ENCODE results near the gene TRMT1.

- TF ChIP-seq, protein P1, sequence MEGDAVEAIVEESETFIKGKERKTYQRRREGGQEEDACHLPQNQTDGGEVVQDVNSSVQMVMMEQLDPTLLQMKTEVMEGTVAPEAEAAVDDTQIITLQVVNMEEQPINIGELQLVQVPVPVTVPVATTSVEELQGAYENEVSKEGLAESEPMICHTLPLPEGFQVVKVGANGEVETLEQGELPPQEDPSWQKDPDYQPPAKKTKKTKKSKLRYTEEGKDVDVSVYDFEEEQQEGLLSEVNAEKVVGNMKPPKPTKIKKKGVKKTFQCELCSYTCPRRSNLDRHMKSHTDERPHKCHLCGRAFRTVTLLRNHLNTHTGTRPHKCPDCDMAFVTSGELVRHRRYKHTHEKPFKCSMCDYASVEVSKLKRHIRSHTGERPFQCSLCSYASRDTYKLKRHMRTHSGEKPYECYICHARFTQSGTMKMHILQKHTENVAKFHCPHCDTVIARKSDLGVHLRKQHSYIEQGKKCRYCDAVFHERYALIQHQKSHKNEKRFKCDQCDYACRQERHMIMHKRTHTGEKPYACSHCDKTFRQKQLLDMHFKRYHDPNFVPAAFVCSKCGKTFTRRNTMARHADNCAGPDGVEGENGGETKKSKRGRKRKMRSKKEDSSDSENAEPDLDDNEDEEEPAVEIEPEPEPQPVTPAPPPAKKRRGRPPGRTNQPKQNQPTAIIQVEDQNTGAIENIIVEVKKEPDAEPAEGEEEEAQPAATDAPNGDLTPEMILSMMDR (IDR thresholded peaks at IDR 0.05; ENCODE audit: insufficient read depth, low read length) = no peak
- TF ChIP-seq POLR2AphosphoS5 (IDR thresholded peaks at IDR 0.05; ENCODE audit: low read depth) (no peak), SPI1 (IDR thresholded peaks at IDR 0.05; ENCODE audit: borderline replicate concordance, low read depth) (no peak), REST (IDR thresholded peaks at IDR 0.05; ENCODE audit: insufficient replicate concordance, low read depth) (no peak)
Observed at GRCh38 chr19:13077240-13077639, 39.3 kb downstream of the TRMT1 start.

Data from HL-60 (cell line).